ENCODE data around the gene SPA17.
A peak's percentile ranks its signal among the peaks of the same experiment; 100 is the strongest.

Gene SPA17

GRCh38 chr11:124643605-124644425 is 29.9 kb upstream of the SPA17 start:
- no peak overlapping the region for H3K4me3 ChIP-seq (ENCODE audit: low read depth in 1 of 2, low read length in 2 of 2)
- H3K9me3 ChIP-seq (ENCODE audit: low read length) = no peaks in the 10 kb centered on the region
- H3K4me1 ChIP-seq (ENCODE audit: insufficient read depth, low read length) = no peaks in the 10 kb centered on the region
- peaks cover 6% of the 10 kb centered on the region for H3K36me3 ChIP-seq (ENCODE audit: insufficient read depth, low read length)
- no peak overlapping the region for H3K9ac ChIP-seq (ENCODE audit: low read length)
- no peaks in the 10 kb centered on the region for H3K27me3 ChIP-seq (ENCODE audit: control insufficient read depth in 1 of 2, insufficient read depth in 2 of 2, low read length in 2 of 2)
- no peak overlapping the region for H3K27ac ChIP-seq (ENCODE audit: low read depth, low read length)

- Histone ChIP-seq H3K4me1 (ENCODE audit: insufficient read depth, low read length) (no peaks in the 10 kb centered on the region), H3K9me3 (ENCODE audit: low read length) (no peaks in the 10 kb centered on the region), H3K9ac (ENCODE audit: low read length) (no peak overlapping the region), H3K4me3 (ENCODE audit: low read depth in 1 of 2, low read length in 2 of 2) (peak overlapping the region in 1 of 2 donors; percentile 32), H3K27me3 (ENCODE audit: control insufficient read depth in 1 of 2, insufficient read depth in 2 of 2, low read length in 2 of 2) (no peaks in the 10 kb centered on the region), H3K27ac (ENCODE audit: low read depth, low read length) (no peak overlapping the region), H3K36me3 (ENCODE audit: insufficient read depth, low read length) (peaks cover 3% of the 10 kb centered on the region)
Observed at GRCh38 chr11:124644426-124645280, 29.1 kb upstream of the SPA17 start.

- Histone ChIP-seq H3K4me1 (ENCODE audit: insufficient read depth, low read length) (no peaks in the 10 kb centered on the region), H3K9ac (ENCODE audit: low read length) (no peak overlapping the region), H3K27me3 (ENCODE audit: control insufficient read depth in 1 of 2, insufficient read depth in 2 of 2, low read length in 2 of 2) (no peaks in the 10 kb centered on the region), H3K4me3 (ENCODE audit: low read depth in 1 of 2, low read length in 2 of 2) (no peak overlapping the region), H3K36me3 (ENCODE audit: insufficient read depth, low read length) (peaks cover 3% of the 10 kb centered on the region), H3K9me3 (ENCODE audit: low read length) (no peaks in the 10 kb centered on the region), H3K27ac (ENCODE audit: low read depth, low read length) (no peak overlapping the region)
Observed at GRCh38 chr11:124646148-124646547, 27.6 kb upstream of the SPA17 start.

- Histone ChIP-seq H3K36me3 (ENCODE audit: insufficient read depth, low read length) (peaks cover 12% of the 10 kb centered on the region), H3K27me3 (ENCODE audit: control insufficient read depth in 1 of 2, insufficient read depth in 2 of 2, low read length in 2 of 2) (no peaks in the 10 kb centered on the region)
Observed at GRCh38 chr11:124648610-124649009, 25.1 kb upstream of the SPA17 start.

DNA sequence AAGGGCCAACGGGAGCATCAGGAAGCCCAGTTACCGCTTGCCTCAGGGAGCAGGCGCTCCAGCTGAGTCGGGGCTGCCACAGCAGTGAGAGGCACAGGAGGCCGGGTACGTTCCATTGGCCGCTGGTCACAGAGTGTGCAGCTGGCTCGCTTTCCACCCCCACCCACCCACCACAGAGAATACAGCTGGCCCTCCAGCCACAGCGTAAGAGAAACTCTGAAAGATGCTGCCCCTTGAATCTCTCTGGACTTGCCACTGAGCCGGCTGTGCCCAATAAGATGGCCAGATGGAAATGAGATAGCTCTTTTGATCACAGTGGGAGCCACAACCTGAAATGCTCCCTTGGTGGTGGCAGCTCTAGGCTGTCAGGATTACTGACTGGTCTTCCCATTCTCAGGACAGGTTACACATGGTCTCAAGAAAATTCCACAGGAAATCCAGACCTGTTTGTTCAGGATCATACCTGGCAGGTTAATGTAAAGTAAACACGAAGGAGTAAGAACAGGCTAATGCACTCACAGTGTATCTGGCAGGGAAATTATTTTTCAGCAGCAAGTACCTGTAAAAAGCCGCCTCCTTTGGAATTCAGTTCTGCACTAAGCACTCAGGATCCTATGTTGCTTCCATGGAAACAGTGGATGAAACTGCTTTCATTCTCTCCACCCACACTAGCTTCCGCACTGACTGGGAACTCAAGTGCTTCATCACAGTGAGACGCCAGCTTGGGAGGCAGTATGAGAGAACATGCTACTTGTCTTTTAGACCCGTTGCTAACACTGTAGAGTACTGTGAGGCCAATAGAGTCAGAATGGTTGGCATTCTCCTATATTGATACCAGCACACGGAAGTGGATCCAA is 16.7 kb upstream of the SPA17 start:
- Histone ChIP-seq H3K9ac (ENCODE audit: low read length) (no peak overlapping the region), H3K36me3 (ENCODE audit: insufficient read depth, low read length) (peaks cover 9% of the 10 kb centered on the region), H3K27ac (ENCODE audit: low read depth, low read length) (no peak overlapping the region), H3K27me3 (ENCODE audit: control insufficient read depth in 1 of 2, insufficient read depth in 2 of 2, low read length in 2 of 2) (no peaks in the 10 kb centered on the region), H3K9me3 (ENCODE audit: low read length) (no peaks in the 10 kb centered on the region), H3K4me3 (ENCODE audit: low read depth in 1 of 2, low read length in 2 of 2) (no peak overlapping the region), H3K4me1 (ENCODE audit: insufficient read depth, low read length) (no peaks in the 10 kb centered on the region)

More at GRCh38 chr11:124648610-124649009, 25.1 kb upstream of the SPA17 start:
- no peak overlapping the region for H3K27ac ChIP-seq (ENCODE audit: low read depth, low read length)
- no peak overlapping the region for H3K4me3 ChIP-seq (ENCODE audit: low read depth in 1 of 2, low read length in 2 of 2)
- no peaks in the 10 kb centered on the region for H3K4me1 ChIP-seq (ENCODE audit: insufficient read depth, low read length)
- no peaks in the 10 kb centered on the region for H3K9me3 ChIP-seq (ENCODE audit: low read length)
- H3K9ac ChIP-seq (ENCODE audit: low read length) = no peak overlapping the region

DNA sequence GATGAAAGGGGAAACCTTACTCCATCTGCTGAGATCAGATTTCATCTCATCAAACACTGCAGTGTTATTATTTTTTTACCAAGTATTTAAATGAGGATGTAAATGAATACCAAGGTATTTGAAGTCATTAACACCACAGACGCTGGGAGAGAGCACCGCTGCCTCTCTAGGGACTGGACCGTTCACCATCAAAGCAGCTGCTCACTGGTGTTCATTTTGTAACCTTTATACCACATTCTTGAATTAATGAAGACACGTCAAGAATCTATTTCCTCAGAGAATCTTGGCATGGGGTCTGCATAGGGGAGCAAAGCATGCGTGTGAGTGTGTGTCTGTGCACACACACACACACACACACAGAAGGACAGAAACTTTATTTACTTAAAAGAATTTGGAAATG is 15.8 kb upstream of the SPA17 start:
- Histone ChIP-seq H3K9ac (ENCODE audit: low read length) (no peak overlapping the region), H3K36me3 (ENCODE audit: insufficient read depth, low read length) (peaks cover 8% of the 10 kb centered on the region), H3K4me3 (ENCODE audit: low read depth in 1 of 2, low read length in 2 of 2) (no peak overlapping the region)

DNA sequence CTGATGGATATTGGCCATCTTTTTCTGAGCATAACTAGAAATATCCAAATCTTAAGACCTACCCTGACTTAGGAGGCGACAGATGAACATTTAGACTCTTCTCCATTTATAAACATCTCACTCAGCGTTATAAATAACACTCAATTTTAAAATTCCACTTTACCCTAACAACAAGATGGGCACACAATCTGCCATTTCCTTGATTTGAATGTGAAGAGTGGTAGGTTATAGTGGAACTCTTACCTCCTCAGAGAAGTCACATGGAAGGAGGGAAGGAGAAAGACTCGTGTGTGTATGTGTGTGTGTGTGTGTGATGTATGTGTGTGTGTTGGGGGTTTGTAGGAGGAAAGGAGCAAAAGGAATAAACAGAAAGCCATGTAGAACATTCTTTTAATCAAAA is 15.2 kb upstream of the SPA17 start:
- H3K4me1 ChIP-seq (ENCODE audit: insufficient read depth, low read length) = no peaks in the 10 kb centered on the region
- H3K9ac ChIP-seq (ENCODE audit: low read length) = no peak overlapping the region
- H3K36me3 ChIP-seq (ENCODE audit: insufficient read depth, low read length) = peaks cover 2% of the 10 kb centered on the region
- H3K27ac ChIP-seq (ENCODE audit: low read depth, low read length) = no peak overlapping the region
- no peaks in the 10 kb centered on the region for H3K9me3 ChIP-seq (ENCODE audit: low read length)
- no peak overlapping the region for H3K4me3 ChIP-seq (ENCODE audit: low read depth in 1 of 2, low read length in 2 of 2)
- H3K27me3 ChIP-seq (ENCODE audit: control insufficient read depth in 1 of 2, insufficient read depth in 2 of 2, low read length in 2 of 2) = no peaks in the 10 kb centered on the region

More for the DNA sequence above, 15.8 kb upstream of the SPA17 start:
- Histone ChIP-seq H3K4me1 (ENCODE audit: insufficient read depth, low read length) (no peaks in the 10 kb centered on the region), H3K9me3 (ENCODE audit: low read length) (no peaks in the 10 kb centered on the region), H3K27ac (ENCODE audit: low read depth, low read length) (no peak overlapping the region), H3K27me3 (ENCODE audit: control insufficient read depth in 1 of 2, insufficient read depth in 2 of 2, low read length in 2 of 2) (no peaks in the 10 kb centered on the region)

GRCh38 chr11:124658986-124659385 is 14.7 kb upstream of the SPA17 start:
- no peaks in the 10 kb centered on the region for H3K4me1 ChIP-seq (ENCODE audit: insufficient read depth, low read length)
- H3K9me3 ChIP-seq (ENCODE audit: low read length) = no peaks in the 10 kb centered on the region
- no peak overlapping the region for H3K9ac ChIP-seq (ENCODE audit: low read length)
- H3K27me3 ChIP-seq (ENCODE audit: control insufficient read depth in 1 of 2, insufficient read depth in 2 of 2, low read length in 2 of 2) = no peaks in the 10 kb centered on the region
- no peaks in the 10 kb centered on the region for H3K36me3 ChIP-seq (ENCODE audit: insufficient read depth, low read length)
- no peak overlapping the region for H3K27ac ChIP-seq (ENCODE audit: low read depth, low read length)
- no peak overlapping the region for H3K4me3 ChIP-seq (ENCODE audit: low read depth in 1 of 2, low read length in 2 of 2)

DNA sequence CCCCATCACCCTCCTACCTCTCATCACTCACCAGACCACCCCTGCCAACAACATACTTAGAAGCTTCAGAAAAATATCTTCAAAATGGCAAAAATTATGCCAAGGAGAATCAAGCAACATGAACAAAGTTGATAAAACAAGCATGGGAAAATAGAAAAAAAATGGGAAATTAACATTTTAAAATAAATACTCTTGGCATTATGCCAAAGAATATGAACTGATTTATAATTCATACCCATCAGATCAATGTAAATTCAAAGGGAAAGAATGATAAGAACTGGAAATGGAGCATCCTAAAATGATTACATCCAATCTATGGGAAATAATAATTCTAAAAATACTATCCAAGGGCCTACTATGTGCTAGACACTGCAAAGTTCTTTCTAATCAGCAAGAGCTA is 12.2 kb upstream of the SPA17 start:
- Histone ChIP-seq H3K36me3 (ENCODE audit: insufficient read depth, low read length) (no peaks in the 10 kb centered on the region), H3K9ac (ENCODE audit: low read length) (no peak overlapping the region), H3K4me3 (ENCODE audit: low read depth in 1 of 2, low read length in 2 of 2) (no peak overlapping the region), H3K27ac (ENCODE audit: low read depth, low read length) (no peak overlapping the region), H3K27me3 (ENCODE audit: control insufficient read depth in 1 of 2, insufficient read depth in 2 of 2, low read length in 2 of 2) (no peaks in the 10 kb centered on the region), H3K4me1 (ENCODE audit: insufficient read depth, low read length) (no peaks in the 10 kb centered on the region), H3K9me3 (ENCODE audit: low read length) (no peaks in the 10 kb centered on the region)

GRCh38 chr11:124662106-124662505 is 11.6 kb upstream of the SPA17 start:
- Histone ChIP-seq H3K36me3 (ENCODE audit: insufficient read depth, low read length) (peaks cover 5% of the 10 kb centered on the region), H3K9me3 (ENCODE audit: low read length) (no peaks in the 10 kb centered on the region), H3K9ac (ENCODE audit: low read length) (no peak overlapping the region), H3K4me3 (ENCODE audit: low read depth in 1 of 2, low read length in 2 of 2) (no peak overlapping the region), H3K27ac (ENCODE audit: low read depth, low read length) (no peak overlapping the region), H3K27me3 (ENCODE audit: control insufficient read depth in 1 of 2, insufficient read depth in 2 of 2, low read length in 2 of 2) (no peaks in the 10 kb centered on the region), H3K4me1 (ENCODE audit: insufficient read depth, low read length) (no peaks in the 10 kb centered on the region)

- no peaks in the 10 kb centered on the region for H3K27me3 ChIP-seq (ENCODE audit: control insufficient read depth in 1 of 2, insufficient read depth in 2 of 2, low read length in 2 of 2)
- peaks cover 6% of the 10 kb centered on the region for H3K36me3 ChIP-seq (ENCODE audit: insufficient read depth, low read length)
- H3K9ac ChIP-seq (ENCODE audit: low read length) = no peak overlapping the region
- H3K4me3 ChIP-seq (ENCODE audit: low read depth in 1 of 2, low read length in 2 of 2) = no peak overlapping the region
- no peak overlapping the region for H3K27ac ChIP-seq (ENCODE audit: low read depth, low read length)
- H3K4me1 ChIP-seq (ENCODE audit: insufficient read depth, low read length) = no peaks in the 10 kb centered on the region
- H3K9me3 ChIP-seq (ENCODE audit: low read length) = no peaks in the 10 kb centered on the region
Observed at GRCh38 chr11:124663861-124664260, 9.8 kb upstream of the SPA17 start.
